Measurements from ENCODE around the gene MRPL58.

MRPL58 gene

DNA sequence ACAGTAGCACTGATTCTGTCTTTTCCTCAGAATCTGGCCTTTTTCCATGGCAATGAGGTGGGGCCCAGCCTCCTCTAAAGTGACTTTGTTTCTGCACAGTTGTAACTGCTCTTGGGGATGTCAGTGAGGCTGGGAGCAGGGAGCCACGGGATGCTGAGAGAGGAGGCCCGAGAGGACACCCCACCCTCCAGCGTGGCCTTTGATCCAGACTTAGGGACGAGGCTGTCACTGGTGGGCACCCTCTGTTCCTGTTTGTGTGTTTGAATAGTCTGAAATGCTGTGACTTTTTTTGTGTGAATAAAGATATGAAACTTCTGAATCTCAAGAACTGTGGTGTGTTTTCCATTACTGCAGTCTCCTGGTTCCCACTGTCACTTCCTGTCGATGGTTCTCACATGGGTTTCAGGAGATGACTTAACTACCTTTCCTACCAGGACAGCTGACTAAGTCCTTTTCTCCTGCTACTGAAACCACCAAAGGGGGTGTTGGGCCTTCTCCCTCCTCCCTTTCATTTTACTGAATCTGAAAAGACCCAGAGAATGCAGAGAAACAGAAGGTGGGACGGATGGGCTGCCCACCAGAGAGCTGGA, 53.2 kb downstream of the MRPL58 start:
- Histone ChIP-seq H3K9ac (no peak overlapping the region), H3K4me2 (no peak overlapping the region), H3K9me3 (no peaks in the 10 kb centered on the region), H3K27me3 (no peaks in the 10 kb centered on the region), H3K36me3 (peaks cover 48% of the 10 kb centered on the region), H3K27ac (no peak overlapping the region), H3K4me1 (peaks cover 22% of the 10 kb centered on the region), H4K20me1 (no peaks in the 10 kb centered on the region), H3K4me3 (no peak overlapping the region)
- TF ChIP-seq Cebpa-rat (IDR thresholded peaks at IDR 0.05): no peak

DNA sequence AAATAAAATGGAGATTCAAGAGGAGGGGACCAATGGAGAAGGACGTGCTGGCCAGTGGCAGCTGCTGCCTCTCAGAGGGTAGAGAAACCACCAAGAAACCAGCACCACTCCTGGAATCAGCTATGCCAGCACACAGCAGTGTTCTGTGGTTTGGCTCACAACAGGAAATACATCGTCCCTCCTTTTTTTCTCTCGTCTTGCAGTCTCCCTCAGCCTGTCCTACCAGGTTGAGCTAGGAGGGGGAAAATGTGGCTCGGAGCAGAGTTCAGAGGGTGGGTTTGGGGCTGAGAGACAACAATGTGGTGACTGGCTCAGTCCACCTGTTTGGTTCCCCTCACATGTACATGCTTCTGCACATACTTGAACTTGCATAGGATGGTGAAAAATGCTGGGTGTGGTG, 55.4 kb downstream of the MRPL58 start:
- peaks cover 26% of the 10 kb centered on the region for H3K36me3 ChIP-seq
- peaks cover 22% of the 10 kb centered on the region for H3K4me1 ChIP-seq
- no peak overlapping the region for H3K4me3 ChIP-seq
- no peaks in the 10 kb centered on the region for H4K20me1 ChIP-seq
- H3K9ac ChIP-seq: no peak overlapping the region
- no peaks in the 10 kb centered on the region for H3K9me3 ChIP-seq
- no peaks in the 10 kb centered on the region for H3K27me3 ChIP-seq
- H3K4me2 ChIP-seq: peak overlapping the region; percentile 46
- no peak for TF ChIP-seq Cebpa-rat (IDR thresholded peaks at IDR 0.05)
- no peak overlapping the region for H3K27ac ChIP-seq

DNA sequence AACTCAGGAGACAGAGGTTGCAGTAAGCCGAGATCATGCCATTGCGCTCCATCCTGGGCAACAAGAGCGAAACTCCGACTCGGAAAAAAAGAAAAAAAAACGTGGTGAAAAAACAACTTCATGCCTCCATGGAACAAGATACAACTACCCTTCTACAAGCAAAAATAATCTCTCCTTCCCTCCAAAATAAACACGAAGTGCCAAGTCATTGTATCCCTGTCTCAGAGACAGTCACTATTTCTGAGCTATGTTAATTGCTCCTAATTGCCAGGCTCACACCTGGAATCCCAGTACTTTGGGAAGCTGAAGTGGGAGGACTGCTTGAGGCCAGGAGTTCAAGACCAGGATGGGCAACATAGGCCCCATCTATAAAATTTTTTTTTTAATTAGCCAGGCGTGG, 56.3 kb downstream of the MRPL58 start:
- Histone ChIP-seq H3K4me2 (no peak overlapping the region), H3K4me1 (peaks cover 22% of the 10 kb centered on the region), H3K4me3 (no peak overlapping the region), H4K20me1 (no peaks in the 10 kb centered on the region), H3K36me3 (peaks cover 17% of the 10 kb centered on the region), H3K9ac (no peak overlapping the region), H3K27me3 (no peaks in the 10 kb centered on the region), H3K9me3 (no peaks in the 10 kb centered on the region), H3K27ac (no peak overlapping the region)
- TF ChIP-seq Cebpa-rat (IDR thresholded peaks at IDR 0.05): no peak

DNA sequence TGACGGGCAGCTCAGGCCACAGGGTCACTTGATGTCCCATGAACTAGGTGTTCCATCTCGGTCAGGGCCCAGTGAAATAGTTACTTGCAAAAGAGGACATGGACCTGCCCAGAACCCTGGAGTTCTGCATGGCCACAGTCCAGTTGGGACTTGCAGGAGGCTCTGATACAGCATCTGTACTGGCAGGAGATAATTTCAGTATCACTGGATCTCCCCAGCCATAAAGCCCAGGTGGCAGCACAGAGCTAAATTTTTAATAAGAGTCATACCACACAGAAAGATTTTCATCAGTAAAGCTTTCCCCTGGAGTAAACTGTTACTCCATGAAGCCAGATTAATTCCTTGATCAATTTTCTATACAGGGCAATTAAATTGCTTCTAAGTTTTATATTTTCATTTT, 57.3 kb downstream of the MRPL58 start:
- no peak overlapping the region for H3K4me2 ChIP-seq
- no peak overlapping the region for H3K4me3 ChIP-seq
- H3K27ac ChIP-seq: no peak overlapping the region
- peaks cover 7% of the 10 kb centered on the region for H3K36me3 ChIP-seq
- H3K9ac ChIP-seq: no peak overlapping the region
- no peaks in the 10 kb centered on the region for H4K20me1 ChIP-seq
- H3K4me1 ChIP-seq: peaks cover 22% of the 10 kb centered on the region
- no peak for TF ChIP-seq Cebpa-rat (IDR thresholded peaks at IDR 0.05)
- H3K9me3 ChIP-seq: no peaks in the 10 kb centered on the region
- no peaks in the 10 kb centered on the region for H3K27me3 ChIP-seq
